MCF 10A (cell line): ENCODE measurements around the gene TRPM1. TPM values are rescaled to one million over a fixed set of nuclear protein-coding genes. Genes with fewer than 3 reads are reported as not detected.

Experiments
- BruUV-seq: library from RNA; stranded (reverse); fragments of 400-500 nt; replicated peaks from 2 replicates; lab custom pipeline; 2021; lab: Mats Ljungman, UMichigan
- CTCF ChIA-PET: fragments of 300-600 bp; sonication (Branson Sonifier 250); formaldehyde crosslinking; extraction: SDS; loops from one replicate; lab custom pipeline; 2021; ENCODE audit warnings: antibody characterized with exemption, inconsistent platforms; lab: Yijun Ruan, JAX
- POLR2A ChIA-PET: fragments of 300-600, 350-650 bp; sonication (Branson Sonifier 250); formaldehyde crosslinking; extraction: SDS; loops from one replicate; lab custom pipeline; 2020; ENCODE audit warnings: antibody characterized with exemption, inconsistent platforms; lab: Yijun Ruan, JAX
- DNase-seq: peaks from one replicate; pipeline ENCODE4 v3.0.0-alpha.2; 2018; ENCODE audit not compliant: unreplicated experiment
- H3K27ac Mint-ChIP-seq: one replicate; pipeline ENCODE4 v1.8.0; 2022; ENCODE audit warnings: mild to moderate bottlenecking, low read depth, mixed read lengths; ENCODE audit not compliant: unreplicated experiment
- H3K27me3 Mint-ChIP-seq: one replicate; pipeline ENCODE4 v1.8.0; 2022; ENCODE audit warnings: mixed read lengths; ENCODE audit not compliant: insufficient read depth, unreplicated experiment
- H3K36me3 Mint-ChIP-seq: one replicate; pipeline ENCODE4 v1.8.0; 2022; ENCODE audit warnings: mild to moderate bottlenecking, moderate library complexity, mixed read lengths; ENCODE audit not compliant: insufficient read depth, unreplicated experiment
- H3K4me1 Mint-ChIP-seq: one replicate; pipeline ENCODE4 v1.8.0; 2022; ENCODE audit warnings: mixed read lengths; ENCODE audit not compliant: insufficient read depth, unreplicated experiment
- H3K4me3 Mint-ChIP-seq: one replicate; pipeline ENCODE4 v1.8.0; 2022; ENCODE audit warnings: mild to moderate bottlenecking, moderate library complexity, mixed read lengths; ENCODE audit not compliant: unreplicated experiment
- H3K9me3 Mint-ChIP-seq: one replicate; pipeline ENCODE4 v1.8.0; 2022; ENCODE audit warnings: mixed read lengths; ENCODE audit not compliant: unreplicated experiment
- intact Hi-C: fragments of 100-400 bp; cut with micrococcal nuclease; formaldehyde crosslinking; loops from 2 replicates; pipeline ENCODE4 v1.14.1; 2022
- total RNA-seq: library from RNA; stranded (reverse); gene quantifications from 2 replicates; pipeline ENCODE4 v1.2.3, GENCODE V29; 2022
- TF ChIP-seq, protein P1 (sequence below): fragments of 200-600 bp; IDR thresholded peaks from one replicate; pipeline ENCODE4 v1.8.0; 2022; ENCODE audit warnings: antibody characterized with exemption, mild to moderate bottlenecking; ENCODE audit not compliant: unreplicated experiment

The TRPM1 gene
- total RNA-seq, 1 experiment from 2014 or later = not detected

DNA sequence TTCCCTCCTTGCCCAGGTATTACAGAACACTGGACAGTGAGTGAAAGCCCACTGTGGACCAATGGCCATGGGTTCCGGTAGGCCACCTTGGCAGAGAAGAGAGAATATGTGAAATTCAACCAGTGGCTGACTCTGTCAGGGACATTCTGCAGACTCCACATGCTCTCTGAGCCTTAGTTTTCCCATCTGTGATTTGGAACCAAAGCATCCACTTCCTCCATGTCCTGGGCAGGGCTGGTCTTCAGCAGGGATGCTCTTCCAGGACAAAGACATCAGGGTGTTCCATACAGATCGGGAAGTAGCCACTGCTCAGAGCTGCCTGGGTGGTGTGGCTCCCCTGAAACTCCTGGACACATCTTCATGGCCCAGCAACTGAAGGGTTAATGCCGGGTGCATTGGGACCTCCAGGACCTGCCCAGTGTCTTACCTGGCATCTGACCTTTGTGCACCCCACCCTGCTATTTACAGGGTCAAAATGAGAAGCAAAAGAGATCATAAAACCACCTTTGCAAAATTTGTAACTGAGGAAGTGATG lies 28.3 kb upstream of the TRPM1 start:
- Mint-ChIP-seq H3K27ac (no peak overlapping the region), H3K27me3 (no peaks in the 10 kb centered on the region), H3K36me3 (no peaks in the 10 kb centered on the region), H3K4me3 (no peak overlapping the region), H3K9me3 (no peaks in the 10 kb centered on the region), H3K4me1 (no peaks in the 10 kb centered on the region)
- ChIA-PET CTCF (interaction anchor here (0.6 to 5.0 kb wide), 34 partner anchors 9 to 462 kb away, joined by 3 to 43 read pairs (median 4); partner anchors contain the start of gene TRPM1), POLR2A (interaction anchor here (0.6 to 1.3 kb wide), 7 partner anchors 10 to 270 kb away, joined by 3 to 7 read pairs (median 3); partner anchors contain the start of gene MTMR10)
- no peak for DNase-seq
- intact Hi-C loops = loop anchor here (2.0 to 5.0 kb wide), 5 partner anchors 139 to 468 kb away; partner anchors contain the start of gene MTMR10
- TF ChIP-seq, protein P1, sequence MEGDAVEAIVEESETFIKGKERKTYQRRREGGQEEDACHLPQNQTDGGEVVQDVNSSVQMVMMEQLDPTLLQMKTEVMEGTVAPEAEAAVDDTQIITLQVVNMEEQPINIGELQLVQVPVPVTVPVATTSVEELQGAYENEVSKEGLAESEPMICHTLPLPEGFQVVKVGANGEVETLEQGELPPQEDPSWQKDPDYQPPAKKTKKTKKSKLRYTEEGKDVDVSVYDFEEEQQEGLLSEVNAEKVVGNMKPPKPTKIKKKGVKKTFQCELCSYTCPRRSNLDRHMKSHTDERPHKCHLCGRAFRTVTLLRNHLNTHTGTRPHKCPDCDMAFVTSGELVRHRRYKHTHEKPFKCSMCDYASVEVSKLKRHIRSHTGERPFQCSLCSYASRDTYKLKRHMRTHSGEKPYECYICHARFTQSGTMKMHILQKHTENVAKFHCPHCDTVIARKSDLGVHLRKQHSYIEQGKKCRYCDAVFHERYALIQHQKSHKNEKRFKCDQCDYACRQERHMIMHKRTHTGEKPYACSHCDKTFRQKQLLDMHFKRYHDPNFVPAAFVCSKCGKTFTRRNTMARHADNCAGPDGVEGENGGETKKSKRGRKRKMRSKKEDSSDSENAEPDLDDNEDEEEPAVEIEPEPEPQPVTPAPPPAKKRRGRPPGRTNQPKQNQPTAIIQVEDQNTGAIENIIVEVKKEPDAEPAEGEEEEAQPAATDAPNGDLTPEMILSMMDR = no peak
- BruUV-seq = no TSS peak

DNA sequence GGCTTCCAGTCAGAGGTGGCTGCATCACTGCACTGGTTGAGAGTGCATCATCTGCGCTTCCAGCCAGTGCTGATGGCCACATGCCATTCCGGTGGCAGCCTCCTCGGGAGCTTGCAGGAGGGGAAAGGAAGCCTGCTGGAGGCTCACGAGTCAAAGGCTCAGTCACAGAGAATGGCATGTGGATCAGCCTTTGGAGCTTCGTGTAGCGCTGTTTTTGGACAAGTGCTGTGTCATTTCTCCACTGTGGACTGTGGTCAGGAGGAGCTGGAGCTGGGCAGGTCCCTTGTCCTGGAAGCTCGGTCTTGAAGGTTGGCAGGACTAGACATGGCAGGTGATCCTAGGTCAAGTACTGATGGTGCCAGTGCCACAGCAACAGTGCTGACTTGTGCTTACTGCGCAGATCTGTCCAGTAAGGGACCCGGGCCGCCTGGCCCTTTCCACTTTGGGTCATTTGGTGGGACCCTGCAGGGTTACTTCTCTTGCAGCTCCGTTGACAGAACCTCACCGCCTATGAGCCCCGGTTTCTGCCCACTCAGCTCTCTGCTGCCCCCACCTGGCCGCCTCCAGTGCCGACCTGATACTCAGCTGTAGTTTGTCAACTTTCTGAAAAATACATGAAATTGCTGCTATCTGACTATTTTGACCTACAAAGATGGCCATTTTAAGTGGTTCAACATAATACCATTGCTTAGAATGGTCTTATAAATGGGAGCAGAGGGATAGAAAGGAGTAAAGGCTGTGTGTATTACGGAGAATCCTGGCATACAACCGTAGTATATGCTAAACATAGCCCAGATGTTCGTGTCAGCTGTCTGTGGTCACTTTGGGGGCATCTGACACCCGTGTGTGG lies 27.6 kb upstream of the TRPM1 start:
- H3K27ac Mint-ChIP-seq = no peak overlapping the region
- CTCF ChIA-PET = interaction anchor here (0.5 to 5.0 kb wide), 65 partner anchors 8 to 671 kb away, joined by 3 to 43 read pairs (median 4); partner anchors contain the start of gene TRPM1
- H3K4me3 Mint-ChIP-seq = no peak overlapping the region
- H3K27me3 Mint-ChIP-seq = no peaks in the 10 kb centered on the region
- POLR2A ChIA-PET = interaction anchor here (0.6 to 1.3 kb wide), 12 partner anchors 9 to 466 kb away, joined by 3 to 7 read pairs (median 3); partner anchors contain the start of gene MTMR10
- peak; percentile 61 for DNase-seq
- no peaks in the 10 kb centered on the region for H3K4me1 Mint-ChIP-seq
- no TSS peak for BruUV-seq
- TF ChIP-seq, protein P1 = peak; percentile 92
- intact Hi-C loops = loop anchor here (2.0 to 5.0 kb wide), 5 partner anchors 138 to 467 kb away; partner anchors contain the start of gene MTMR10
- H3K9me3 Mint-ChIP-seq = no peaks in the 10 kb centered on the region
- no peaks in the 10 kb centered on the region for H3K36me3 Mint-ChIP-seq

DNA sequence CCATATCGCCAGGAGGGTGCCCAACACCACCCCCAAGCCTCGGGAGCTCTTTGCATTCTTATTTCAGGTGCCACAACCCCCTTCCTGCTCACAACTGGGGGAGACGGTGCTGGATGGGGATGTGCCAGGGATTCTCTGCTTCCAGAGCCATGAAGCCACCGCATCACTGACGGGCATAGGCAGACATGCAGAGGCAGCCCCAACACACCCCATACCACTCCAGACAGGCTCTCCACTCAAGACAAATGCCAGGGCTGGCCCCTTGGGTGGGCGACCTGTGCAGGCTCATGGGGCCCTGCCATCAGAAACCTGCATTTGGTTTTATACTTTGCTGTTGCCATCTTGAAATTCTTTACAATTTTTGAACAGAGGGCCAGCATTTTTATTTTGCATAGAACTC lies 27.0 kb upstream of the TRPM1 start:
- intact Hi-C loops = loop anchor here (2.0 to 5.0 kb wide), 5 partner anchors 138 to 466 kb away; partner anchors contain the start of gene MTMR10
- no peaks in the 10 kb centered on the region for H3K27me3 Mint-ChIP-seq
- ChIA-PET CTCF (interaction anchor here (0.5 to 5.0 kb wide), 54 partner anchors 9 to 672 kb away, joined by 3 to 43 read pairs (median 4); partner anchors contain the start of gene TRPM1), POLR2A (interaction anchor here (0.8 to 1.3 kb wide), 6 partner anchors 123 to 188 kb away, joined by 3 to 7 read pairs (median 4); partner anchors contain the start of gene MTMR10)
- no peaks in the 10 kb centered on the region for H3K9me3 Mint-ChIP-seq
- no TSS peak for BruUV-seq
- H3K4me1 Mint-ChIP-seq = no peaks in the 10 kb centered on the region
- H3K4me3 Mint-ChIP-seq = no peak overlapping the region
- TF ChIP-seq, protein P1 = no peak
- no peaks in the 10 kb centered on the region for H3K36me3 Mint-ChIP-seq
- H3K27ac Mint-ChIP-seq = no peak overlapping the region
- DNase-seq = no peak
